Chondrocyte (in vitro differentiated cells): ENCODE results near the gene MICALL2. TPM values are rescaled to one million over a fixed set of nuclear protein-coding genes. Genes with fewer than 3 reads are reported as not detected.

Source experiments
- DNase-seq: peaks from one replicate; pipeline ENCODE4 v3.0.0; 2021; ENCODE audit warnings: mixed read lengths, low spot score
- H3K27ac Mint-ChIP-seq: one replicate; pipeline ENCODE4 v1.8.0; 2021; ENCODE audit warnings: mild to moderate bottlenecking, moderate library complexity, mixed read lengths; ENCODE audit not compliant: unreplicated experiment
- H3K27me3 Mint-ChIP-seq: 2 replicates; pipeline ENCODE4 v1.8.0; 2021; ENCODE audit warnings: low read depth, mixed read lengths
- H3K36me3 Mint-ChIP-seq: 2 replicates; pipeline ENCODE4 v1.8.0; 2021; ENCODE audit warnings: low read depth, mixed read lengths
- H3K4me1 Mint-ChIP-seq: 2 replicates; pipeline ENCODE4 v1.8.0; 2021; ENCODE audit warnings: low read depth, mild to moderate bottlenecking, mixed read lengths
- H3K4me3 Mint-ChIP-seq: one replicate; pipeline ENCODE4 v1.8.0; 2021; ENCODE audit warnings: mild to moderate bottlenecking, moderate library complexity, mixed read lengths; ENCODE audit not compliant: unreplicated experiment
- H3K9me3 Mint-ChIP-seq: 2 replicates; pipeline ENCODE4 v1.8.0; 2021; ENCODE audit warnings: low read depth, mixed read lengths
- total RNA-seq: library from RNA; stranded (reverse); gene quantifications from 3 replicates; pipeline ENCODE4 v1.2.1, GENCODE V29; 2021
- TF ChIP-seq, protein P1 (sequence below): fragments of 200-600 bp; sonication (generic); IDR thresholded peaks from 2 replicates; pipeline ENCODE4 v1.5.0; 2021; ENCODE audit warnings: antibody characterized with exemption, mild to moderate bottlenecking, moderate library complexity

Gene MICALL2
- total RNA-seq, 1 donor from 2014 or later: 44.5 TPM

DNA sequence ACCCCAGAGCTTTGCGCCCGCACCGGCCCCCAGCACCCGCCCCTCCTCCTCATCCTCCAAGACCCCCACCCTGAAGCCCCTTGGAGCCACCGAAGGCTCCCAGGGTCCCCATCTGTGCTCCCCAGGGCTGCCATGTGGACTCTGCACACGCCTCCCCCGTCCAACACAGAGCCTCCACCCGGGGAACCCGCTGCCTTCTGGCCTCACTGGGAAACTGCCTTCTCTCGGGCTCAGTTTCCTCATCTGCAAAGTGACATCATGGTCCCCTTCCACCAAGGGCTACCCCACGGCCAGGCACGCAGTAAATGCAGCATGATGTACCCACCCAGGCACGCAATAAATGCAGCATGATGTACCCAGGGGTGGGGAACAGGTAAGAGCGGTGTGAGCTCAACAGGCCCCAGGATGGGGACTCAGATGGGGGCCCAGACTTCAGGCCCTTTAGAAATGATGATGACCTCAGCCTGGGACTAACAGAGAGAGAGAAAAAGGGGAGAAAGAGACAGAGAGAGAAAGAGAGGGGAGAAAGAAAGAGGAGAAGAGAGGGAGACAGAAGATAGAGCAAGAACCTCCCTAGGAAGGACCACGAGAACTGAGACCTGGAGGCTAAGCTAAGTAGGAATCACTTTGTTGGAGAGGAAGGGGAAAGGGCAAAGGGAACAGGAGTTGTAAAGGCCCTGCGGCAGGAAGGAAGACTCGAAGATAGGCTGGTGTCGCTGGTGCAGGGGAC lies 2.5 kb upstream of the MICALL2 start:
- H3K9me3 Mint-ChIP-seq: no peaks in the 10 kb centered on the region
- H3K27me3 Mint-ChIP-seq: no peaks in the 10 kb centered on the region
- peak overlapping the region; percentile 78 for H3K27ac Mint-ChIP-seq
- H3K36me3 Mint-ChIP-seq: no peaks in the 10 kb centered on the region
- H3K4me1 Mint-ChIP-seq: peaks cover 48% of the 10 kb centered on the region
- TF ChIP-seq, protein P1, sequence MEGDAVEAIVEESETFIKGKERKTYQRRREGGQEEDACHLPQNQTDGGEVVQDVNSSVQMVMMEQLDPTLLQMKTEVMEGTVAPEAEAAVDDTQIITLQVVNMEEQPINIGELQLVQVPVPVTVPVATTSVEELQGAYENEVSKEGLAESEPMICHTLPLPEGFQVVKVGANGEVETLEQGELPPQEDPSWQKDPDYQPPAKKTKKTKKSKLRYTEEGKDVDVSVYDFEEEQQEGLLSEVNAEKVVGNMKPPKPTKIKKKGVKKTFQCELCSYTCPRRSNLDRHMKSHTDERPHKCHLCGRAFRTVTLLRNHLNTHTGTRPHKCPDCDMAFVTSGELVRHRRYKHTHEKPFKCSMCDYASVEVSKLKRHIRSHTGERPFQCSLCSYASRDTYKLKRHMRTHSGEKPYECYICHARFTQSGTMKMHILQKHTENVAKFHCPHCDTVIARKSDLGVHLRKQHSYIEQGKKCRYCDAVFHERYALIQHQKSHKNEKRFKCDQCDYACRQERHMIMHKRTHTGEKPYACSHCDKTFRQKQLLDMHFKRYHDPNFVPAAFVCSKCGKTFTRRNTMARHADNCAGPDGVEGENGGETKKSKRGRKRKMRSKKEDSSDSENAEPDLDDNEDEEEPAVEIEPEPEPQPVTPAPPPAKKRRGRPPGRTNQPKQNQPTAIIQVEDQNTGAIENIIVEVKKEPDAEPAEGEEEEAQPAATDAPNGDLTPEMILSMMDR: no peak
- no peak for DNase-seq
- no peak overlapping the region for H3K4me3 Mint-ChIP-seq

DNA sequence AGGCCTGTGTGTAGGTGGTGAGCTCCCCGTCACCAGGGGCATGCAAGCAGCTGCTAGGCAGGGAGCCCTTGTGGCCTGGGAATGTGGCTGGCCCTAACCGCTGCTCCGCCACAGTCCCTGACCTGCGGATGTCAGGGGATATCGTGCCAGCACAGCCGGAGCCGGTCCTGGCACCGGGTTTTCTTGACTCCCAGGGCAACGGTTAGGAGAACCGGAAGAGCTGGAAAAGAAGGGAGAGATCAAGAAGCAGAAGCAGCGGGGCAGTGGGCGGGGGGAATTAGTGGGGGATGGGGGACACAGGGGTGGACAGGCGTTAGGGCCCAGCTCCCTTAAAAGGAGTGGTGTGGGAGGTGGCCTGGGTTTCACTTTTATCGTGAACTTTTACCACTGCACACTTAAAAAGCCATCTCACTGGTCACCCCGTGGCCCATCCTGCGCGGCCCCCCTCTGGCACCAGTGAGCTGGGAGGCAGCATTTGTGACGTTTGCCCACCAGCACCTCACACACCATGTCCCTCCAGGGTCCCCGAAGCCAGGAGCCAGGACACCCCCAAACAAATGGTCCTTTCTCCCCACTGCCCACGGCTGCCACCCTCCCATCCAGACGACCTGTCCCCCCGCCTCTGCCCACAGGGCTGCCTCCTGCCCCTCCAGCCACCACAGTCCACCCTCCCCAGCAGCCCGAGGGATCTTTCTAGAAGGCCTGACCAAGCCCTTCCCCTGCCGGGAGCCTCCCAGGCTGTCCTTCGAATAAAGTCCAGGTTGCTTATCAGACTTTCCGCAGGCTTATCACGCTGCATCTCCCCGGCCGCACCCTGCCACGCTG lies 1.8 kb upstream of the MICALL2 start:
- peak overlapping the region; percentile 78 for H3K27ac Mint-ChIP-seq
- DNase-seq: no peak

GRCh38 chr7:1459920-1460820 lies 900 bp upstream of the MICALL2 start:
- H3K27ac Mint-ChIP-seq: peak overlapping the region; percentile 73
- no peak for DNase-seq
- H3K36me3 Mint-ChIP-seq: no peaks in the 10 kb centered on the region
- TF ChIP-seq, protein P1: no peak
- H3K9me3 Mint-ChIP-seq: no peaks in the 10 kb centered on the region
- peak overlapping the region; percentile 70 for H3K4me3 Mint-ChIP-seq
- peaks cover 54% of the 10 kb centered on the region for H3K4me1 Mint-ChIP-seq
- no peaks in the 10 kb centered on the region for H3K27me3 Mint-ChIP-seq

More for the DNA sequence above, 1.8 kb upstream of the MICALL2 start:
- TF ChIP-seq, protein P1: no peak
- H3K36me3 Mint-ChIP-seq: no peaks in the 10 kb centered on the region
- H3K4me3 Mint-ChIP-seq: peak overlapping the region; percentile 9
- H3K4me1 Mint-ChIP-seq: peaks cover 49% of the 10 kb centered on the region
- no peaks in the 10 kb centered on the region for H3K9me3 Mint-ChIP-seq
- H3K27me3 Mint-ChIP-seq: no peaks in the 10 kb centered on the region

DNA sequence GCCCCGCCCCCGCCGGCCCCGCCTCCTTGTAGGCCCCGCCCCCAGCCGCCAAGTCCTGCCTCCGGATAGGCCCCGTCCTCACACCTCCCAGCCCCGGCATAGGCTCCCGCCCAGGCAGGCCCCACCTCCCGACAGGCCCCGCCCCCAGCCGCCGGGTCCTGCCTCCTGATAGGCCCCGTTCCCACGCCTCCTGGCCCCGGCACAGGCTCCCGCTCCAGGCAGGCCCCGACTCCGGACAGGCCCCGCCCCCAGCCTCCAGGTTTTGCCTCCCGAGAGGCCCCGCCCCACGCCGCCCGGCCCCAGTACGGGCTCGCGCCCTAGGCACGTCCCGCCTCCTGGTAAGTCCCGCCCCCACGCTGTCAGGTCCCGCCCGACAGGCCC lies 232 bp upstream of the MICALL2 start:
- Mint-ChIP-seq H3K4me1 (peaks cover 61% of the 10 kb centered on the region), H3K27me3 (no peaks in the 10 kb centered on the region)
- TF ChIP-seq, protein P1: no peak

More for the DNA sequence above, 232 bp upstream of the MICALL2 start:
- H3K27ac Mint-ChIP-seq: no peak overlapping the region
- H3K9me3 Mint-ChIP-seq: no peaks in the 10 kb centered on the region
- H3K36me3 Mint-ChIP-seq: no peaks in the 10 kb centered on the region
- peak overlapping the region; percentile 90 for H3K4me3 Mint-ChIP-seq
- peak; percentile 100 for DNase-seq
